ENCODE results near the gene ABCC4. TPM values are rescaled to one million over a fixed set of nuclear protein-coding genes. Genes with fewer than 3 reads are reported as not detected.
A peak's percentile ranks its signal among the peaks of the same experiment; 100 is the strongest.
"Not testable (repeated sequence)": the region's sequence is repeated elsewhere in the genome, so short reads cannot be mapped to it uniquely, and the experiment has no call there.

ABCC4 gene
- total RNA-seq, 1 experiment from 2014 or later: 25.7 TPM

- Histone ChIP-seq H3K27me3 (no peaks in the 10 kb centered on the region), H3K4me3 (no peak overlapping the region), H3K36me3 (no peaks in the 10 kb centered on the region), H3K4me1 (no peaks in the 10 kb centered on the region), H3K27ac (no peak overlapping the region), H3K9me3 (replicated peaks) (no peaks in the 10 kb centered on the region)
- no peak for DNase-seq
Measured at GRCh38 chr13:95193509-95194230, 107.6 kb downstream of the ABCC4 start.

- no peaks in the 10 kb centered on the region for H3K27me3 ChIP-seq
- H3K36me3 ChIP-seq: no peaks in the 10 kb centered on the region
- H3K9me3 ChIP-seq (replicated peaks): no peaks in the 10 kb centered on the region
- no peak for DNase-seq
- H3K27ac ChIP-seq: no peak overlapping the region
- H3K4me1 ChIP-seq: no peaks in the 10 kb centered on the region
- H3K4me3 ChIP-seq: no peak overlapping the region
Measured at GRCh38 chr13:95192998-95193397, 108.3 kb downstream of the ABCC4 start.

- H3K9me3 ChIP-seq (replicated peaks); H3K4me3 ChIP-seq; H3K4me1 ChIP-seq; H3K27ac ChIP-seq; H3K27me3 ChIP-seq; H3K36me3 ChIP-seq; DNase-seq: not testable (repeated sequence)
Measured at GRCh38 chr13:95192564-95192945, 108.7 kb downstream of the ABCC4 start.

GRCh38 chr13:95191821-95192563, 109.3 kb downstream of the ABCC4 start:
- no peak overlapping the region for H3K27ac ChIP-seq
- peak; percentile 81 to 90 for DNase-seq

GRCh38 chr13:95188128-95188527, 113.1 kb downstream of the ABCC4 start:
- no peaks in the 10 kb centered on the region for H3K9me3 ChIP-seq (replicated peaks)
- no peaks in the 10 kb centered on the region for H3K27me3 ChIP-seq
- H3K36me3 ChIP-seq: 0 out of 2 replicates have a peak, but pooled peaks cover 2% of the 10 kb centered on the region
- DNase-seq: no peak
- no peaks in the 10 kb centered on the region for H3K4me1 ChIP-seq
- H3K27ac ChIP-seq: no peak overlapping the region
- H3K4me3 ChIP-seq: no peak overlapping the region

More at GRCh38 chr13:95191821-95192563, 109.3 kb downstream of the ABCC4 start:
- no peak overlapping the region for H3K4me3 ChIP-seq
- H3K9me3 ChIP-seq (replicated peaks): no peaks in the 10 kb centered on the region
- no peaks in the 10 kb centered on the region for H3K4me1 ChIP-seq
- 0 out of 2 replicates have a peak, but pooled peaks cover 2% of the 10 kb centered on the region for H3K36me3 ChIP-seq
- no peaks in the 10 kb centered on the region for H3K27me3 ChIP-seq

- no peak overlapping the region for H3K4me3 ChIP-seq
- H3K27me3 ChIP-seq: no peaks in the 10 kb centered on the region
- DNase-seq: no peak
- 0 out of 2 replicates have a peak, but pooled peaks cover 2% of the 10 kb centered on the region for H3K36me3 ChIP-seq
- no peaks in the 10 kb centered on the region for H3K4me1 ChIP-seq
- H3K9me3 ChIP-seq (replicated peaks): no peaks in the 10 kb centered on the region; the same call in 1 of the 2 replicates
- H3K27ac ChIP-seq: no peak overlapping the region
Measured at GRCh38 chr13:95185851-95186250, 115.4 kb downstream of the ABCC4 start.

- 0 out of 2 replicates have a peak, but pooled peaks cover 2% of the 10 kb centered on the region for H3K36me3 ChIP-seq
- H3K9me3 ChIP-seq (replicated peaks): no peaks in the 10 kb centered on the region; the same call in 1 of the 2 replicates
- H3K27me3 ChIP-seq: no peaks in the 10 kb centered on the region
- no peaks in the 10 kb centered on the region for H3K4me1 ChIP-seq
- H3K27ac ChIP-seq: no peak overlapping the region
- no peak overlapping the region for H3K4me3 ChIP-seq
- DNase-seq: no peak
Measured at GRCh38 chr13:95185311-95185710, 115.9 kb downstream of the ABCC4 start.

- Histone ChIP-seq H3K4me1 (no peaks in the 10 kb centered on the region), H3K27ac (no peak overlapping the region), H3K27me3 (no peaks in the 10 kb centered on the region), H3K9me3 (replicated peaks) (no peaks in the 10 kb centered on the region; the same call in 1 of the 2 replicates), H3K36me3 (0 out of 2 replicates have a peak, but pooled peaks cover 2% of the 10 kb centered on the region), H3K4me3 (no peak overlapping the region)
- DNase-seq: no peak
Measured at GRCh38 chr13:95184317-95184716, 116.9 kb downstream of the ABCC4 start.

- Histone ChIP-seq H3K9me3 (replicated peaks) (no peaks in the 10 kb centered on the region; the same call in 1 of the 2 replicates), H3K27me3 (no peaks in the 10 kb centered on the region), H3K4me3 (no peak overlapping the region), H3K4me1 (no peaks in the 10 kb centered on the region), H3K36me3 (no peaks in the 10 kb centered on the region), H3K27ac (no peak overlapping the region)
- DNase-seq: no peak
Measured at GRCh38 chr13:95182570-95183265, 118.5 kb downstream of the ABCC4 start.

- no peak overlapping the region for H3K27ac ChIP-seq
- no peaks in the 10 kb centered on the region for H3K27me3 ChIP-seq
- H3K9me3 ChIP-seq (replicated peaks): no peaks in the 10 kb centered on the region; the same call in 1 of the 2 replicates
- H3K36me3 ChIP-seq: no peaks in the 10 kb centered on the region
- no peaks in the 10 kb centered on the region for H3K4me1 ChIP-seq
- DNase-seq: no peak
- H3K4me3 ChIP-seq: no peak overlapping the region
Measured at GRCh38 chr13:95181586-95181985, 119.7 kb downstream of the ABCC4 start.

GRCh38 chr13:95180513-95181245, 120.6 kb downstream of the ABCC4 start:
- Histone ChIP-seq H3K4me3 (no peak overlapping the region), H3K4me1 (no peaks in the 10 kb centered on the region), H3K27me3 (no peaks in the 10 kb centered on the region), H3K9me3 (replicated peaks) (no peaks in the 10 kb centered on the region; the same call in 1 of the 2 replicates), H3K36me3 (no peaks in the 10 kb centered on the region; the same call in 1 of the 2 replicates), H3K27ac (no peak overlapping the region)
- DNase-seq: no peak

- H3K27me3 ChIP-seq: no peaks in the 10 kb centered on the region
- no peak overlapping the region for H3K27ac ChIP-seq
- H3K4me3 ChIP-seq: no peak overlapping the region
- no peaks in the 10 kb centered on the region for H3K4me1 ChIP-seq
- no peak for DNase-seq
- no peaks in the 10 kb centered on the region; the same call in 1 of the 2 replicates for H3K36me3 ChIP-seq
- H3K9me3 ChIP-seq (replicated peaks): no peaks in the 10 kb centered on the region
Measured at GRCh38 chr13:95176611-95177259, 124.5 kb downstream of the ABCC4 start.

GRCh38 chr13:95174517-95174916, 126.7 kb downstream of the ABCC4 start:
- Histone ChIP-seq H3K4me3 (no peak overlapping the region), H3K36me3 (no peaks in the 10 kb centered on the region; the same call in 1 of the 2 replicates)

GRCh38 chr13:95168191-95168590, 133.1 kb downstream of the ABCC4 start:
- no peak for DNase-seq
- Histone ChIP-seq H3K4me1 (no peaks in the 10 kb centered on the region), H3K4me3 (no peak overlapping the region), H3K9me3 (replicated peaks) (no peaks in the 10 kb centered on the region), H3K27me3 (no peaks in the 10 kb centered on the region), H3K27ac (no peak overlapping the region), H3K36me3 (peaks cover 5% of the 10 kb centered on the region; the same call in 1 of the 2 replicates)

More at GRCh38 chr13:95174517-95174916, 126.7 kb downstream of the ABCC4 start:
- no peak for DNase-seq
- H3K27me3 ChIP-seq: no peaks in the 10 kb centered on the region
- no peaks in the 10 kb centered on the region for H3K9me3 ChIP-seq (replicated peaks)
- H3K4me1 ChIP-seq: no peaks in the 10 kb centered on the region
- no peak overlapping the region for H3K27ac ChIP-seq

All from SJCRH30 (cell line).